GM12878 (cell line): ENCODE data around the gene AKT3. TPM values are rescaled to one million over a fixed set of nuclear protein-coding genes. Genes with fewer than 3 reads are reported as not detected.

Experiments
- ATAC-seq: fragments of 200-7000 bp; cut with Tn5 transposase; 3 replicates; pipeline ENCODE4 v1.9.1; 2020; ENCODE audit warnings: mild to moderate bottlenecking, moderate library complexity
- BruUV-seq: library from RNA; stranded (reverse); fragments of 400-500 nt; replicated peaks from 2 replicates; lab custom pipeline; 2021; lab: Mats Ljungman, UMichigan
- CTCF ChIA-PET: fragments of 300-600 bp; sonication (Branson Sonifier 250); formaldehyde crosslinking; extraction: SDS; loops from one replicate; lab custom pipeline; 2021; ENCODE audit warnings: inconsistent platforms; lab: Yijun Ruan, JAX
- POLR2A ChIA-PET: fragments of 350-600 bp; formaldehyde crosslinking; extraction: SDS; loops from one replicate; lab custom pipeline; 2021; ENCODE audit warnings: inconsistent platforms; lab: Charles Lee
- RAD21 ChIA-PET: fragments of 300-600 bp; sonication (Branson Sonifier 250); formaldehyde crosslinking; loops from one replicate; lab custom pipeline; 2023; ENCODE audit warnings: antibody characterized with exemption; ENCODE audit not compliant: unreplicated experiment; lab: Charles Lee
- SMC1A ChIA-PET: fragments of 300-600 bp; sonication (Branson Sonifier 250); formaldehyde crosslinking; loops from one replicate; lab custom pipeline; 2023; ENCODE audit not compliant: unreplicated experiment, uncharacterized antibody; lab: Charles Lee
- DNase-seq: peaks from one replicate; pipeline ENCODE4 v3.0.0-alpha.2; 2011; ENCODE audit warnings: low read depth, low spot score
- FAIRE-seq: peaks from 3 replicates; lab custom pipeline; 2011; peaks lifted over from hg19 to GRCh38; lab: Jason Lieb, UNC
- H2AFZ ChIP-seq: 2 replicates; pipeline ENCODE4 v1.6.0; 2011; ENCODE audit warnings: low read depth, low read length, control low read depth; ENCODE audit not compliant: control insufficient read depth
- H3K27ac ChIP-seq: 2 replicates; pipeline ENCODE4 v1.5.1; 2011; ENCODE audit warnings: control low read depth; ENCODE audit not compliant: control insufficient read depth, insufficient read depth
- H3K27me3 ChIP-seq, 2 experiments: replicated peaks in 1 of 2; 2 replicates each; pipeline versions ENCODE4 v1.6.0 to v1.6.1; 2011; ENCODE audit warnings: low read length in 1 of 2; ENCODE audit not compliant: control insufficient read depth in 2 of 2, insufficient read depth in 2 of 2
- H3K36me3 ChIP-seq, 2 experiments: 2 replicates each; pipeline ENCODE4 v1.5.1; 2011; ENCODE audit warnings: low read length in 1 of 2; ENCODE audit not compliant: control insufficient read depth in 2 of 2, insufficient read depth in 2 of 2
- H3K4me1 ChIP-seq: 2 replicates; pipeline ENCODE4 v1.6.1; 2011; ENCODE audit warnings: mild to moderate bottlenecking, low read length, moderate library complexity, mixed read lengths; ENCODE audit not compliant: control insufficient read depth, insufficient read depth
- H3K4me2 ChIP-seq: 2 replicates; pipeline ENCODE4 v1.6.0; 2011; ENCODE audit warnings: control low read depth; ENCODE audit not compliant: control insufficient read depth, insufficient read depth
- H3K4me3 ChIP-seq: fragments of 200-600 bp; sonication (generic); 2 replicates; pipeline ENCODE4 v1.5.1; 2016
- H3K79me2 ChIP-seq: 2 replicates; pipeline ENCODE4 v1.6.0; 2011; ENCODE audit warnings: low read length; ENCODE audit not compliant: control insufficient read depth, insufficient read depth
- H3K9ac ChIP-seq: 2 replicates; pipeline ENCODE4 v1.8.0; 2011; ENCODE audit warnings: low read length, control low read depth, mixed read lengths; ENCODE audit not compliant: control insufficient read depth, insufficient read depth
- H3K9me3 ChIP-seq: replicated peaks from 3 replicates; pipeline ENCODE4 v1.5.1; 2011; ENCODE audit warnings: mild to moderate bottlenecking, low read length; ENCODE audit not compliant: control insufficient read depth, insufficient read depth
- H4K20me1 ChIP-seq: 2 replicates; pipeline ENCODE4 v1.6.0; 2011; ENCODE audit not compliant: control insufficient read depth, insufficient read depth
- ASH2L ChIP-seq: fragments of 300-600, 200-600 bp; sonication (generic); IDR thresholded peaks from 2 replicates; pipeline ENCODE4 v1.6.1; 2017; ENCODE audit warnings: low read depth, mild to moderate bottlenecking, borderline replicate concordance
- ATF7 ChIP-seq: fragments of 450-650 bp; IDR thresholded peaks from 2 replicates; pipeline ENCODE4 v1.6.1; 2016; ENCODE audit warnings: low read depth, mild to moderate bottlenecking
- HDAC2 ChIP-seq: fragments of 200-600 bp; sonication (generic); IDR thresholded peaks from 2 replicates; pipeline ENCODE4 v1.6.1; 2017
- KLF5 ChIP-seq: fragments of 450-650 bp; IDR thresholded peaks from 2 replicates; pipeline ENCODE4 v1.6.1; 2014; ENCODE audit warnings: mild to moderate bottlenecking; ENCODE audit not compliant: partially characterized antibody
- MEF2A ChIP-seq: IDR thresholded peaks from 2 replicates; pipeline ENCODE4 v1.6.1; 2011; ENCODE audit warnings: low read depth, mild to moderate bottlenecking, low read length, moderate library complexity; ENCODE audit not compliant: insufficient read depth
- NFYA ChIP-seq: IDR thresholded peaks from 2 replicates; pipeline ENCODE4 v1.6.1; 2011; ENCODE audit warnings: low read depth, mild to moderate bottlenecking, low read length, improper control_type of control experiment, borderline replicate concordance
- TCF7 ChIP-seq: IDR thresholded peaks from 2 replicates; pipeline ENCODE4 v1.6.1; 2014; ENCODE audit warnings: antibody characterized with exemption, borderline replicate concordance
- WRNIP1 ChIP-seq: IDR thresholded peaks from 2 replicates; pipeline ENCODE4 v1.6.1; 2011; ENCODE audit warnings: low read depth, low read length, improper control_type of control experiment, borderline replicate concordance
- ZNF217 ChIP-seq: fragments of 450-650 bp; IDR thresholded peaks from 2 replicates; pipeline ENCODE4 v1.6.1; 2017; ENCODE audit warnings: antibody characterized with exemption, mild to moderate bottlenecking
- ZNF274 ChIP-seq: IDR thresholded peaks from one replicate; pipeline ENCODE4 v1.8.0; 2011; ENCODE audit not compliant: insufficient read length, insufficient read depth
- WGBS: methylation state at CpG from one replicate; pipeline ENCODE4 v1.1.6; 2016; ENCODE audit warnings: low lambda C conversion rate; ENCODE audit not compliant: insufficient replicate concordance, insufficient coverage; ENCODE audit errors: missing lambda C conversion rate; 5-methylcytosine and 5-hydroxymethylcytosine counted together
- in situ Hi-C: fragments of 300-500 bp; cut with MboI; formaldehyde crosslinking; loops from 9 replicates; pipeline ENCODE4 v1.14.3; 2018; ENCODE audit warnings: mixed read lengths
- intact Hi-C: fragments of 100-400 bp; cut with micrococcal nuclease; formaldehyde crosslinking; loops from one replicate; pipeline ENCODE4 v1.14.2; 2022; ENCODE audit not compliant: unreplicated experiment
- polyA plus RNA-seq, 11 experiments: library from polyadenylated mRNA; depleted of rRNA in 4 of 11; unstranded in 6 of 11; stranded (reverse) in 5 of 11; fragments of >200 nt; fragmentation: Nextera tagmentation in 4 of 11; fragmentation: Illumina TruSeq in 1 of 11; extraction: Ambion mirVana in 4 of 11; extraction: Trizol in 1 of 11; gene quantifications; 1 replicate in 1 of 11; 2 replicates in 10 of 11; pipeline versions ENCODE4 v1.2.1 to v1.2.3, GENCODE V29; 2011 to 2016; ENCODE audit warnings: inconsistent platforms in 2 of 11, missing spikeins in 2 of 11, low read depth in 1 of 11
- total RNA-seq, 4 experiments: library from RNA; depleted of rRNA in 3 of 4; stranded (reverse); fragments of >200 nt in 3 of 4; fragmentation: Illumina TruSeq in 1 of 4; extraction: Trizol in 1 of 4; gene quantifications; 2 replicates each; pipeline versions ENCODE4 v1.2.1 to v1.2.3, GENCODE V29; 2013 to 2021
- TF ChIP-seq, protein P1 (sequence below): IDR thresholded peaks from 2 replicates; pipeline ENCODE4 v1.6.1; 2012; ENCODE audit warnings: low read depth, low read length, improper control_type of control experiment
- TF ChIP-seq, protein P2 (sequence below): fragments of 450-650 bp; formaldehyde crosslinking; IDR thresholded peaks from 2 replicates; pipeline ENCODE4 v1.4.0; 2022; ENCODE audit warnings: mild to moderate bottlenecking, moderate library complexity
- TF ChIP-seq, protein P3 (sequence below): IDR thresholded peaks from 2 replicates; pipeline ENCODE4 v1.6.1; 2011; ENCODE audit warnings: borderline replicate concordance, low read depth, mild to moderate bottlenecking, moderate library complexity, mixed read lengths, low read length; ENCODE audit not compliant: insufficient read depth; ENCODE audit errors: extremely low read length
- TF ChIP-seq, protein P4 (sequence below): fragments of 450-650 bp; IDR thresholded peaks from 2 replicates; pipeline ENCODE4 v1.6.1; 2017; ENCODE audit warnings: borderline replicate concordance
- TF ChIP-seq, protein P5 (sequence below): fragments of 450-650 bp; IDR thresholded peaks from 2 replicates; pipeline ENCODE4 v1.6.1; 2017; ENCODE audit warnings: mild to moderate bottlenecking, low read depth, inconsistent platforms; ENCODE audit not compliant: poor library complexity, severe bottlenecking

AKT3 gene
- total and polyA plus RNA-seq, 10 of the 15 experiments (the other 5 are each of a cell fraction or from before 2014, with no cell fraction given), result 0.03 to 0.56 (median 0.19) TPM

DNA sequence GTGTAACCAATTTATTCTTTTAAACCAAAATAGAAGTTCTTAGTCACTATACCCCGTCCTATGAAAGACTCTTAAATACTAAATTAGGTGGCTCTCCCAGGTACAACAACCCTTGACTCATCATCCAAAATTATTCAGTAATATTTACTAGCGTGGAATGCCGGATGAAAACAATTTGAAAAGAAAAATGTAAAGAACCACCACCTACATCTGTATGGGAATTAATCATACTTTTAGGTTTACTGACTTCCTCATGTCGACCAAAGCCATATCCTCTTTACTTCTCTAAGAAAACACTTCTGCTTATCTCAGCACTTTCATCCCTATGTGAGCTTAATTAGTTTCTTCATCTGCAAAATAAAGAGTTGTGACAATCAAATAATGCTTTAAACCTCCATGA lies 139.6 kb downstream of the AKT3 start:
- H3K4me2 ChIP-seq, result no peak overlapping the region
- in situ Hi-C loops (no loop called here), intact Hi-C loops (no loop called here)
- no peaks in the 10 kb centered on the region for H3K4me1 ChIP-seq
- DNase-seq, result no peak
- RAD21 ChIA-PET, result interaction anchor here (1.1 to 4.0 kb wide), 6 partner anchors 19 to 589 kb away, joined by 3 to 36 read pairs (median 6); no protein-coding TSS in a partner anchor
- H3K27ac ChIP-seq, result no peak overlapping the region
- H3K4me3 ChIP-seq, result no peak overlapping the region
- no peak overlapping the region for H2AFZ ChIP-seq
- no peaks in the 10 kb centered on the region for H3K36me3 ChIP-seq
- SMC1A ChIA-PET, result interaction anchor here (0.7 to 4.5 kb wide), 11 partner anchors 16 to 589 kb away, joined by 3 to 30 read pairs (median 5); no protein-coding TSS in a partner anchor
- H3K27me3 ChIP-seq, result no peaks in the 10 kb centered on the region
- POLR2A ChIA-PET, result interaction anchor here (0.8 kb wide), 1 partner anchor 12 kb away, joined by 3 read pairs; no protein-coding TSS in a partner anchor
- ATAC-seq, result no peak
- H3K79me2 ChIP-seq, result no peaks in the 10 kb centered on the region
- WGBS, result 44% methylated on average over 4 of the region's 4 CpGs
- BruUV-seq, result no TSS peak
- no peak overlapping the region for H3K9ac ChIP-seq
- CTCF ChIA-PET, result interaction anchor here (1.0 to 4.3 kb wide), 12 partner anchors 9 to 589 kb away, joined by 3 to 32 read pairs (median 4); no protein-coding TSS in a partner anchor
- no peaks in the 10 kb centered on the region for H4K20me1 ChIP-seq
- FAIRE-seq, result no peak
- H3K9me3 ChIP-seq, result no peaks in the 10 kb centered on the region; the same call in 2 of the 3 replicates
- TF ChIP-seq MEF2A (no peak), ATF7 (no peak), ZNF274 (no peak), ASH2L (no peak), NFYA (no peak), WRNIP1 (no peak), TCF7 (no peak), KLF5 (no peak), HDAC2 (no peak), ZNF217 (no peak)
- TF ChIP-seq, protein P1, sequence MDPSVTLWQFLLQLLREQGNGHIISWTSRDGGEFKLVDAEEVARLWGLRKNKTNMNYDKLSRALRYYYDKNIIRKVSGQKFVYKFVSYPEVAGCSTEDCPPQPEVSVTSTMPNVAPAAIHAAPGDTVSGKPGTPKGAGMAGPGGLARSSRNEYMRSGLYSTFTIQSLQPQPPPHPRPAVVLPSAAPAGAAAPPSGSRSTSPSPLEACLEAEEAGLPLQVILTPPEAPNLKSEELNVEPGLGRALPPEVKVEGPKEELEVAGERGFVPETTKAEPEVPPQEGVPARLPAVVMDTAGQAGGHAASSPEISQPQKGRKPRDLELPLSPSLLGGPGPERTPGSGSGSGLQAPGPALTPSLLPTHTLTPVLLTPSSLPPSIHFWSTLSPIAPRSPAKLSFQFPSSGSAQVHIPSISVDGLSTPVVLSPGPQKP, result no peak
- TF ChIP-seq, protein P2, sequence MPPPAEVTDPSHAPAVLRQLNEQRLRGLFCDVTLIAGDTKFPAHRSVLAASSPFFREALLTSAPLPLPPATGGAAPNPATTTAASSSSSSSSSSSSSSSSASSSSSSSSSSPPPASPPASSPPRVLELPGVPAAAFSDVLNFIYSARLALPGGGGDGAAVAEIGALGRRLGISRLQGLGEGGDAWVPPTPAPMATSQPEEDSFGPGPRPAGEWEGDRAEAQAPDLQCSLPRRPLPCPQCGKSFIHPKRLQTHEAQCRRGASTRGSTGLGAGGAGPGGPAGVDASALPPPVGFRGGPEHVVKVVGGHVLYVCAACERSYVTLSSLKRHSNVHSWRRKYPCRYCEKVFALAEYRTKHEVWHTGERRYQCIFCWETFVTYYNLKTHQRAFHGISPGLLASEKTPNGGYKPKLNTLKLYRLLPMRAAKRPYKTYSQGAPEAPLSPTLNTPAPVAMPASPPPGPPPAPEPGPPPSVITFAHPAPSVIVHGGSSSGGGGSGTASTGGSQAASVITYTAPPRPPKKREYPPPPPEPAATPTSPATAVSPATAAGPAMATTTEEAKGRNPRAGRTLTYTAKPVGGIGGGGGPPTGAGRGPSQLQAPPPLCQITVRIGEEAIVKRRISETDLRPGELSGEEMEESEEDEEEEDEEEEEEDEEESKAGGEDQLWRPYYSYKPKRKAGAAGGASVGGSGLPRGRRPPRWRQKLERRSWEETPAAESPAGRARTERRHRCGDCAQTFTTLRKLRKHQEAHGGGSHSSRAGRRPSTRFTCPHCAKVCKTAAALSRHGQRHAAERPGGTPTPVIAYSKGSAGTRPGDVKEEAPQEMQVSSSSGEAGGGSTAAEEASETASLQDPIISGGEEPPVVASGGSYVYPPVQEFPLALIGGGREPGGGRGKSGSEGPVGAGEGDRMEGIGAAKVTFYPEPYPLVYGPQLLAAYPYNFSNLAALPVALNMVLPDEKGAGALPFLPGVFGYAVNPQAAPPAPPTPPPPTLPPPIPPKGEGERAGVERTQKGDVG (CRISPR knock-in tag), result no peak
- TF ChIP-seq, protein P3, sequence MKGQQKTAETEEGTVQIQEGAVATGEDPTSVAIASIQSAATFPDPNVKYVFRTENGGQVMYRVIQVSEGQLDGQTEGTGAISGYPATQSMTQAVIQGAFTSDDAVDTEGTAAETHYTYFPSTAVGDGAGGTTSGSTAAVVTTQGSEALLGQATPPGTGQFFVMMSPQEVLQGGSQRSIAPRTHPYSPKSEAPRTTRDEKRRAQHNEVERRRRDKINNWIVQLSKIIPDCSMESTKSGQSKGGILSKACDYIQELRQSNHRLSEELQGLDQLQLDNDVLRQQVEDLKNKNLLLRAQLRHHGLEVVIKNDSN, result no peak
- TF ChIP-seq, protein P4, sequence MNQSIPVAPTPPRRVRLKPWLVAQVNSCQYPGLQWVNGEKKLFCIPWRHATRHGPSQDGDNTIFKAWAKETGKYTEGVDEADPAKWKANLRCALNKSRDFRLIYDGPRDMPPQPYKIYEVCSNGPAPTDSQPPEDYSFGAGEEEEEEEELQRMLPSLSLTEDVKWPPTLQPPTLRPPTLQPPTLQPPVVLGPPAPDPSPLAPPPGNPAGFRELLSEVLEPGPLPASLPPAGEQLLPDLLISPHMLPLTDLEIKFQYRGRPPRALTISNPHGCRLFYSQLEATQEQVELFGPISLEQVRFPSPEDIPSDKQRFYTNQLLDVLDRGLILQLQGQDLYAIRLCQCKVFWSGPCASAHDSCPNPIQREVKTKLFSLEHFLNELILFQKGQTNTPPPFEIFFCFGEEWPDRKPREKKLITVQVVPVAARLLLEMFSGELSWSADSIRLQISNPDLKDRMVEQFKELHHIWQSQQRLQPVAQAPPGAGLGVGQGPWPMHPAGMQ, result no peak
- TF ChIP-seq, protein P5, sequence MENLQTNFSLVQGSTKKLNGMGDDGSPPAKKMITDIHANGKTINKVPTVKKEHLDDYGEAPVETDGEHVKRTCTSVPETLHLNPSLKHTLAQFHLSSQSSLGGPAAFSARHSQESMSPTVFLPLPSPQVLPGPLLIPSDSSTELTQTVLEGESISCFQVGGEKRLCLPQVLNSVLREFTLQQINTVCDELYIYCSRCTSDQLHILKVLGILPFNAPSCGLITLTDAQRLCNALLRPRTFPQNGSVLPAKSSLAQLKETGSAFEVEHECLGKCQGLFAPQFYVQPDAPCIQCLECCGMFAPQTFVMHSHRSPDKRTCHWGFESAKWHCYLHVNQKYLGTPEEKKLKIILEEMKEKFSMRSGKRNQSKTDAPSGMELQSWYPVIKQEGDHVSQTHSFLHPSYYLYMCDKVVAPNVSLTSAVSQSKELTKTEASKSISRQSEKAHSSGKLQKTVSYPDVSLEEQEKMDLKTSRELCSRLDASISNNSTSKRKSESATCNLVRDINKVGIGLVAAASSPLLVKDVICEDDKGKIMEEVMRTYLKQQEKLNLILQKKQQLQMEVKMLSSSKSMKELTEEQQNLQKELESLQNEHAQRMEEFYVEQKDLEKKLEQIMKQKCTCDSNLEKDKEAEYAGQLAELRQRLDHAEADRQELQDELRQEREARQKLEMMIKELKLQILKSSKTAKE, result no peak
